SK-N-SH (cell line): Measurements from ENCODE around the gene ASIC4. TPM values are rescaled to one million over a fixed set of nuclear protein-coding genes. Genes with fewer than 3 reads are reported as not detected.

ENCODE experiments used
- CTCF ChIA-PET: fragments of 300-600, 350-600 bp; formaldehyde crosslinking; extraction: SDS; loops from one replicate; lab custom pipeline; 2021; lab: Yijun Ruan, JAX
- POLR2A ChIA-PET: fragments of 350-600 bp; sonication (Branson Sonifier 250); formaldehyde crosslinking; extraction: SDS; loops from one replicate; lab custom pipeline; 2020; ENCODE audit warnings: antibody characterized with exemption, inconsistent platforms; lab: Yijun Ruan, JAX
- DNase-seq: peaks from one replicate; pipeline ENCODE4 v3.0.0; 2012
- H2AFZ ChIP-seq: fragments of 200-600 bp; sonication (generic); 2 replicates; pipeline ENCODE4 v1.8.1; 2016; ENCODE audit warnings: antibody characterized with exemption, mild to moderate bottlenecking, low read depth
- H3F3A ChIP-seq: fragments of 200-600 bp; sonication (generic); replicated peaks from 2 replicates; pipeline ENCODE3; 2016; ENCODE audit warnings: antibody characterized with exemption, mild to moderate bottlenecking; ENCODE audit not compliant: insufficient read depth
- H3K27ac ChIP-seq, 2 experiments: fragments of 200-500 bp in 1 of 2; fragments of 200-600 bp in 1 of 2; sonication (Bioruptor generic) in 1 of 2; sonication (generic), shearing (Covaris generic) in 1 of 2; 2 replicates each; pipeline versions ENCODE4 v1.5.1 to v1.6.1; 2014 to 2016; ENCODE audit warnings: low read depth in 2 of 2, inconsistent platforms in 1 of 2, low read length in 1 of 2, mild to moderate bottlenecking in 1 of 2, mixed read lengths in 1 of 2
- H3K27me3 ChIP-seq: fragments of 200-600 bp; sonication (generic), shearing (Covaris generic); 2 replicates; pipeline ENCODE4 v1.6.1; 2016; ENCODE audit warnings: mixed run types; ENCODE audit not compliant: insufficient read depth
- H3K36me3 ChIP-seq, 2 experiments: fragments of 200-500 bp in 1 of 2; fragments of 200-600 bp in 1 of 2; sonication (Bioruptor generic) in 1 of 2; sonication (generic) in 1 of 2; replicated peaks in 1 of 2; 2 replicates each; pipeline versions ENCODE3 to v1.5.1; 2014 to 2016; ENCODE audit warnings: low read length in 1 of 2, mild to moderate bottlenecking in 1 of 2; ENCODE audit not compliant: insufficient read depth in 2 of 2, control insufficient read depth in 1 of 2
- H3K4me1 ChIP-seq, 2 experiments: fragments of 200-500 bp in 1 of 2; fragments of 200-600 bp in 1 of 2; sonication (Bioruptor generic) in 1 of 2; sonication (generic), shearing (Covaris generic) in 1 of 2; 2 replicates each; pipeline versions ENCODE4 v1.5.1 to v1.6.1; 2014 to 2016; ENCODE audit warnings: low read depth in 1 of 2, low read length in 1 of 2, mixed run types in 1 of 2; ENCODE audit not compliant: insufficient read depth in 2 of 2, control insufficient read depth in 1 of 2
- H3K4me2 ChIP-seq: fragments of 200-600 bp; sonication (generic), shearing (Covaris generic); 2 replicates; pipeline ENCODE4 v1.6.1; 2017; ENCODE audit warnings: mixed run types
- H3K4me3 ChIP-seq, 2 experiments: fragments of 200-500 bp in 1 of 2; fragments of 200-600 bp in 1 of 2; sonication (Bioruptor generic) in 1 of 2; sonication (generic), shearing (Covaris generic) in 1 of 2; 2 replicates each; pipeline versions ENCODE4 v1.5.1 to v1.8.1; 2014 to 2016; ENCODE audit warnings: low read depth in 2 of 2, inconsistent platforms in 1 of 2, low read length in 1 of 2, mild to moderate bottlenecking in 1 of 2, mixed read lengths in 1 of 2, moderate library complexity in 1 of 2
- H3K79me2 ChIP-seq: fragments of 200-600 bp; sonication (generic); 2 replicates; pipeline ENCODE4 v1.8.1; 2017; ENCODE audit warnings: mild to moderate bottlenecking; ENCODE audit not compliant: insufficient read depth
- H3K9ac ChIP-seq: fragments of 200-600 bp; sonication (generic); 2 replicates; pipeline ENCODE4 v1.6.1; 2017; ENCODE audit warnings: mixed run types
- H3K9me2 ChIP-seq: fragments of 200-600 bp; sonication (generic); 2 replicates; pipeline ENCODE4 v1.6.1; 2017; ENCODE audit warnings: mixed run types
- H3K9me3 ChIP-seq: fragments of 200-600 bp; sonication (generic); 2 replicates; pipeline ENCODE4 v1.6.1; 2017; ENCODE audit warnings: mixed run types, mild to moderate bottlenecking, moderate library complexity
- H4K20me1 ChIP-seq: fragments of 200-600 bp; sonication (generic); 2 replicates; pipeline ENCODE4 v1.6.1; 2017; ENCODE audit warnings: mild to moderate bottlenecking, mixed run types; ENCODE audit not compliant: insufficient read depth
- CTCF ChIP-seq: fragments of 200-600 bp; sonication (generic); IDR thresholded peaks from 2 replicates; pipeline ENCODE4 v1.6.1; 2017; ENCODE audit warnings: antibody characterized with exemption, mild to moderate bottlenecking, moderate library complexity
- ELF1 ChIP-seq: IDR thresholded peaks from 2 replicates; pipeline ENCODE4 v1.4.0; 2012
- EP300 ChIP-seq, 2 experiments: IDR thresholded peaks; 2 replicates each; pipeline versions ENCODE4 v1.4.0 to v1.6.1; 2012; ENCODE audit warnings: borderline replicate concordance in 1 of 2, low read depth in 1 of 2, low read length in 1 of 2
- EZH2phosphoT487 ChIP-seq: fragments of 200-600 bp; sonication (generic); IDR thresholded peaks from 2 replicates; pipeline ENCODE4 v1.6.1; 2017; ENCODE audit warnings: low read depth, mixed run types, mild to moderate bottlenecking, antibody characterized with exemption, moderate library complexity, borderline replicate concordance
- FOXJ3 ChIP-seq: sonication (generic); formaldehyde crosslinking; IDR thresholded peaks from 2 replicates; pipeline ENCODE4 v1.5.1; 2020; ENCODE audit warnings: mild to moderate bottlenecking, missing genetic modification reagents
- GABPA ChIP-seq: IDR thresholded peaks from 2 replicates; pipeline ENCODE4 v1.4.0; 2012; ENCODE audit warnings: low read depth, mild to moderate bottlenecking
- JUND ChIP-seq: IDR thresholded peaks from 2 replicates; pipeline ENCODE4 v1.4.0; 2012
- MAX ChIP-seq: IDR thresholded peaks from 2 replicates; pipeline ENCODE4 v1.4.0; 2012; ENCODE audit warnings: low read depth
- MEF2A ChIP-seq: IDR thresholded peaks from 2 replicates; pipeline ENCODE4 v1.4.0; 2012; ENCODE audit warnings: low read depth, borderline replicate concordance
- RCOR1 ChIP-seq: fragments of 150-350 bp; IDR thresholded peaks from 2 replicates; pipeline ENCODE4 v1.6.1; 2017; ENCODE audit warnings: antibody characterized with exemption, low read length
- RFX5 ChIP-seq: IDR thresholded peaks from 2 replicates; pipeline ENCODE4 v1.6.1; 2012; ENCODE audit warnings: mild to moderate bottlenecking, improper control_type of control experiment, low read length
- RXRA ChIP-seq: IDR thresholded peaks from 2 replicates; pipeline ENCODE4 v1.4.0; 2012; ENCODE audit warnings: low read depth, mild to moderate bottlenecking, borderline replicate concordance
- SIN3A ChIP-seq: IDR thresholded peaks from 2 replicates; pipeline ENCODE4 v1.6.1; 2012; ENCODE audit warnings: low read depth, mild to moderate bottlenecking, low read length, moderate library complexity, borderline replicate concordance
- TEAD4 ChIP-seq: IDR thresholded peaks from 2 replicates; pipeline ENCODE4 v1.4.0; 2012; ENCODE audit warnings: mild to moderate bottlenecking, borderline replicate concordance; ENCODE audit not compliant: insufficient read depth
- USF1 ChIP-seq: IDR thresholded peaks from 2 replicates; pipeline ENCODE4 v1.4.0; 2012; ENCODE audit warnings: low read depth, borderline replicate concordance
- USF2 ChIP-seq: fragments of 150-350 bp; IDR thresholded peaks from 2 replicates; pipeline ENCODE4 v1.6.1; 2017; ENCODE audit warnings: antibody characterized with exemption, low read length, low read depth, borderline replicate concordance
- ZBTB33 ChIP-seq: IDR thresholded peaks from 2 replicates; pipeline ENCODE4 v1.4.0; 2012; ENCODE audit warnings: low read depth, borderline replicate concordance
- WGBS: methylation state at CpG from one replicate; pipeline ENCODE4 v1.1.6; 2017; ENCODE audit warnings: low lambda C conversion rate; 5-methylcytosine and 5-hydroxymethylcytosine counted together
- polyA plus RNA-seq, 3 experiments: library from polyadenylated mRNA; depleted of rRNA; stranded (reverse); fragments of >200 nt; gene quantifications; 2 replicates each; pipeline ENCODE4 v1.2.3, GENCODE V29; 2012

ASIC4 gene
- polyA plus RNA-seq, 1 of the 3 experiments (the other 2 are of a cell fraction) = 0.05 TPM

- TF ChIP-seq ZBTB33 = no peak
- no peak for TF ChIP-seq MAX
- no peak for TF ChIP-seq RFX5
- TF ChIP-seq RCOR1 = no peak
- no peak for TF ChIP-seq TEAD4
- no peak for TF ChIP-seq GABPA
- TF ChIP-seq CTCF = no peak
- TF ChIP-seq RXRA = no peak
These were observed 37.1 kb upstream of the ASIC4 start (continued) for GRCh38 chr2:219477179-219477578.

GRCh38 chr2:219477815-219478214 lies 36.5 kb upstream of the ASIC4 start:
- no peak overlapping the region for H3K27ac ChIP-seq
- H3K36me3 ChIP-seq = peaks cover 16 to 55% of the 10 kb centered on the region in 2 experiments
- TF ChIP-seq CTCF (no peak), ELF1 (no peak), GABPA (no peak), MEF2A (no peak), FOXJ3 (no peak), RCOR1 (no peak), USF2 (no peak), EP300 (IDR thresholded peaks at IDR 0.05; ENCODE audit: borderline replicate concordance in 1 of 2, low read depth in 1 of 2, low read length in 1 of 2) (no peak), SIN3A (no peak), JUND (no peak), USF1 (no peak), EZH2phosphoT487 (no peak)
- TF ChIP-seq, all 33 proteins: peak for 0
- H3K4me3 ChIP-seq = no peak overlapping the region
- H3K4me1 ChIP-seq = peaks cover 0 to 26% of the 10 kb centered on the region in 2 experiments; a peak in 1 of 4 replicates
- no peak overlapping the region for H3K4me2 ChIP-seq
- H4K20me1 ChIP-seq = no peaks in the 10 kb centered on the region
- POLR2A ChIA-PET = interaction anchor here (0.8 kb wide), 1 partner anchor 17 kb away, joined by 3 read pairs; no protein-coding TSS in a partner anchor
- WGBS = 98% methylated on average over 15 of the region's 15 CpGs
- no peaks in the 10 kb centered on the region for H3K79me2 ChIP-seq
- no peaks in the 10 kb centered on the region for H3K27me3 ChIP-seq
- no peak for DNase-seq
- H3K9me3 ChIP-seq = no peaks in the 10 kb centered on the region
- CTCF ChIA-PET = interaction anchor here (1.4 to 56.4 kb wide), 6 partner anchors 10 to 165 kb away, joined by 4 to 2824 read pairs (median 46); partner anchors contain the start of genes ASIC4, CHPF, GMPPA and TMEM198
- H3F3A ChIP-seq = peaks cover 6% of the 10 kb centered on the region
- H2AFZ ChIP-seq = no peak overlapping the region
- no peak overlapping the region for H3K9ac ChIP-seq
- no peaks in the 10 kb centered on the region for H3K9me2 ChIP-seq
